Gastroesophageal sphincter (tissue), 4 donors: ENCODE measurements around the gene CR2. TPM values are rescaled to one million over a fixed set of nuclear protein-coding genes. Genes with fewer than 3 reads are reported as not detected.

Source experiments
- ATAC-seq: fragments of 150-250 bp; one replicate; pipeline ENCODE4 v1.9.1; 2016; ENCODE audit warnings: mild to moderate bottlenecking, moderate library complexity
- H3K27ac ChIP-seq, 4 donors: fragments of 200-600 bp; sonication (generic) in 3 of 4; 1 replicate in 3 of 4; 2 replicates in 1 of 4; pipeline ENCODE4 v1.5.1; 2016 to 2019
- H3K27me3 ChIP-seq: fragments of 200-600 bp; sonication (generic); one replicate; pipeline ENCODE4 v1.5.1; 2019
- H3K36me3 ChIP-seq, 2 donors: fragments of 200-600 bp; sonication (generic); one replicate each; pipeline ENCODE4 v1.5.1; 2019; ENCODE audit warnings: control low read depth in 1 of 2
- H3K4me1 ChIP-seq, 3 donors: fragments of 200-600 bp; sonication (generic); 1 replicate in 2 of 3; 2 replicates in 1 of 3; pipeline ENCODE4 v1.5.1; 2016 to 2019; ENCODE audit warnings: control low read depth in 2 of 3
- H3K4me3 ChIP-seq, 2 donors: fragments of 200-600 bp; sonication (generic); one replicate each; pipeline ENCODE4 v1.5.1; 2019; ENCODE audit warnings: mild to moderate bottlenecking in 1 of 2, moderate library complexity in 1 of 2
- H3K9me3 ChIP-seq, 3 donors: fragments of 200-600 bp; sonication (generic); one replicate each; pipeline ENCODE4 v1.5.1; 2017 to 2019; ENCODE audit warnings: control low read depth in 2 of 3
- EP300 ChIP-seq: sonication (generic); formaldehyde crosslinking; IDR thresholded peaks from one replicate; pipeline ENCODE4 v1.6.1; 2017; ENCODE audit warnings: antibody characterized with exemption, mild to moderate bottlenecking
- POLR2A ChIP-seq, 2 donors: fragments of 450-650 bp; IDR thresholded peaks; one replicate each; pipeline ENCODE4 v1.6.1; 2017; ENCODE audit warnings: antibody characterized with exemption in 2 of 2, mild to moderate bottlenecking in 2 of 2, moderate library complexity in 1 of 2
- POLR2AphosphoS5 ChIP-seq: sonication (generic); formaldehyde crosslinking; IDR thresholded peaks from one replicate; pipeline ENCODE4 v1.6.1; 2017; ENCODE audit warnings: antibody characterized with exemption
- WGBS, 2 donors: methylation state at CpG; one replicate each; pipeline ENCODE4 v1.1.5; 2018; ENCODE audit warnings: low coverage in 1 of 2; 5-methylcytosine and 5-hydroxymethylcytosine counted together
- total RNA-seq, 4 donors: library from RNA; depleted of rRNA; stranded (reverse); fragments of >200 nt; gene quantifications; one replicate each; pipeline ENCODE4 v1.1.0, GENCODE V29; 2016
- TF ChIP-seq, protein P1 (sequence below), 4 experiments: fragments of 200-600 bp in 2 of 4; fragments of 450-650 bp in 2 of 4; sonication (generic) in 1 of 4; IDR thresholded peaks; one replicate each; pipeline ENCODE4 v1.5.1; 2017 to 2019; ENCODE audit warnings: antibody characterized with exemption in 4 of 4, mild to moderate bottlenecking in 2 of 4, moderate library complexity in 2 of 4

CR2 gene
- total RNA-seq, 4 donors from 2014 or later: 0.13 to 1.0 TPM; not detected in 2

DNA sequence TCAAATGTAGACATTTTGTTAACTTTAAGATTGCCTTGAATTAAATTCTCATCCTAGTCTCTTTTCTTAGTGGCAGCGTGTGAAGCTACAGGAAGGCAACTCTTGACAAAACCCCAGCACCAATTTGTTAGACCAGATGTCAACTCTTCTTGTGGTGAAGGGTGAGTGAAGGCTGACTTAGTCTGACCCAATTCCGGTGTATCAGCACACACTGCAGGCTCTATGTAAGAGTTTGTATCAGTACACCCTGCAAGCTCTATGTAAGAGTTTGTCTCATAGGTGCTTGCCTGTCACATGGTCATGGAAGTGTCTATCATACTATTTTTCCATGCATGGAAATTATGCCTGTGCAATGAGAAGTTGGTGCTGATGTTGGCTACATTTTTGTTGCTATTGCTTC is 16.8 kb downstream of the CR2 start:
- Histone ChIP-seq H3K4me1 (no peaks in the 10 kb centered on the region), H3K36me3 (no peaks in the 10 kb centered on the region), H3K27ac (no peak overlapping the region), H3K4me3 (no peak overlapping the region), H3K27me3 (peaks cover 30% of the 10 kb centered on the region), H3K9me3 (no peaks in the 10 kb centered on the region)
- no peak for TF ChIP-seq EP300
- ATAC-seq: no peak
- WGBS, 2 donors: 80 to 100% methylated on average over 1 to 2 of the region's 2 CpGs

DNA sequence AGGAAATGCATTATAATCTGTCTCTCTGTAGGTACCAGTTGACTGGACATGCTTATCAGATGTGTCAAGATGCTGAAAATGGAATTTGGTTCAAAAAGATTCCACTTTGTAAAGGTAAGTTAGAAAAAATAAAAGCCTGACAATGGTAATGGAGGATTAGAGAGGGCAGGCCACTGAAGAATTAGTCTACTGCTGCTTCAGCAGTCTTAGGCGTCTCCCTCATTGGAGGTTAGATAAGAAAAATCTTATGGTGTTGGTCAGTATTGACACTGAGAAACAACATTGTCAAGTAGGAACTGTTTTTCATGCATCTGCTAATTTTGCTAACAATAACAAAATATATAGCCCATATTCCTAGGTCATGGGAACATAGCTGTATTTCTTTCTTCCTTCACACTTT is 20.1 kb downstream of the CR2 start:
- peaks cover 18% of the 10 kb centered on the region for H3K27me3 ChIP-seq
- H3K27ac ChIP-seq: no peak overlapping the region
- no peak for TF ChIP-seq EP300
- TF ChIP-seq, protein P1, sequence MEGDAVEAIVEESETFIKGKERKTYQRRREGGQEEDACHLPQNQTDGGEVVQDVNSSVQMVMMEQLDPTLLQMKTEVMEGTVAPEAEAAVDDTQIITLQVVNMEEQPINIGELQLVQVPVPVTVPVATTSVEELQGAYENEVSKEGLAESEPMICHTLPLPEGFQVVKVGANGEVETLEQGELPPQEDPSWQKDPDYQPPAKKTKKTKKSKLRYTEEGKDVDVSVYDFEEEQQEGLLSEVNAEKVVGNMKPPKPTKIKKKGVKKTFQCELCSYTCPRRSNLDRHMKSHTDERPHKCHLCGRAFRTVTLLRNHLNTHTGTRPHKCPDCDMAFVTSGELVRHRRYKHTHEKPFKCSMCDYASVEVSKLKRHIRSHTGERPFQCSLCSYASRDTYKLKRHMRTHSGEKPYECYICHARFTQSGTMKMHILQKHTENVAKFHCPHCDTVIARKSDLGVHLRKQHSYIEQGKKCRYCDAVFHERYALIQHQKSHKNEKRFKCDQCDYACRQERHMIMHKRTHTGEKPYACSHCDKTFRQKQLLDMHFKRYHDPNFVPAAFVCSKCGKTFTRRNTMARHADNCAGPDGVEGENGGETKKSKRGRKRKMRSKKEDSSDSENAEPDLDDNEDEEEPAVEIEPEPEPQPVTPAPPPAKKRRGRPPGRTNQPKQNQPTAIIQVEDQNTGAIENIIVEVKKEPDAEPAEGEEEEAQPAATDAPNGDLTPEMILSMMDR (IDR thresholded peaks at IDR 0.05): no peak
- TF ChIP-seq POLR2A (IDR thresholded peaks at IDR 0.05): no peak
- no peak for TF ChIP-seq POLR2AphosphoS5
- ATAC-seq: no peak
- no peak overlapping the region for H3K4me3 ChIP-seq
- no peaks in the 10 kb centered on the region for H3K4me1 ChIP-seq
- H3K9me3 ChIP-seq: no peaks in the 10 kb centered on the region
- WGBS, 2 donors: 93 to 100% methylated on average over 1 of the region's 1 CpG
- H3K36me3 ChIP-seq: no peaks in the 10 kb centered on the region

DNA sequence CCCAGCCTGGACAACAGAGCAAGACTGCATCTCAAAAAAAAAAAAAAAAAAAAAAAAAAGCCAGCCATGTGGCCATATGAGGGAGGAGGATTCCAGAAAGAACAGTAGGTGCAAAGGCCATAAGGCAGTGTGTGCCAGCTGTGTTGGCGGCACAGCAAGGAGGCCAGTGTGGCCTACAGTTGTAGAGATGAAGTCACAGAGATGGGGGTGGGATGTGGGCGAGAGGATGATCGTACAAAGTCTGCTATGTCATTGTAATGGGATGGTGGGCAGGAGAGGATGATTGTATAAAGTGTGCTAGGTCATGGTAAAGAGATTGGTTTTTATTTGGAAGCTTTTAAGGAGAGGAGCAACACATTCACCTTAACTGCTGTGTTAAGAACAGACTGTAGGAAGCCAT is 32.1 kb downstream of the CR2 start:
- Histone ChIP-seq H3K27ac (no peak overlapping the region), H3K27me3 (peaks cover 9% of the 10 kb centered on the region), H3K4me3 (no peak overlapping the region), H3K36me3 (no peaks in the 10 kb centered on the region), H3K4me1 (no peaks in the 10 kb centered on the region), H3K9me3 (no peaks in the 10 kb centered on the region)
- no peak for ATAC-seq
- TF ChIP-seq POLR2AphosphoS5 (no peak), EP300 (no peak), POLR2A (IDR thresholded peaks at IDR 0.05) (no peak)
- TF ChIP-seq, protein P1 (IDR thresholded peaks at IDR 0.05): no peak
- WGBS, 2 donors: 74 to 92% methylated on average over 3 of the region's 3 CpGs

DNA sequence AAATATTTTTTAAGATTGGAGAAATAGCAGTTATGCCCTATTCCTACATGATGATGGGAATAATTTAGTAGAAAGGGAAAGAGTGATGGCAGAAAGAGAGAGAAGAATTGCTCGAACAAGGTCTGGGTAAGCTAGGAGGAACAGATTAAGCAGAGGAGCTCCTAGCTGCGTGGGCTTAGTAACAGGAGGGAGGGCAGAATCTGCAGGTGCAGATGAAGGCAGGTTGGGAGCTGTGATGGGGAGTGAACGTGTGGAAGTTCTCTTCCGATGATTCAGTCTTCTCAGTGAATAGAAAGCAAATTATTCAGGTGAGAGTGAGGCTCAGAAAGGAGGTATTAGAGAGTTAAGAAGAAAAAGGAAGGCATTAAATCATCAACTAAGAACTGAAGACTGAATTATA is 33.5 kb downstream of the CR2 start:
- no peak overlapping the region for H3K27ac ChIP-seq
- no peaks in the 10 kb centered on the region for H3K4me1 ChIP-seq
- H3K27me3 ChIP-seq: peaks cover 22% of the 10 kb centered on the region
- no peak for ATAC-seq
- 55 to 74% methylated on average over 3 to 4 of the region's 4 CpGs for WGBS, 2 donors
- no peaks in the 10 kb centered on the region for H3K36me3 ChIP-seq
- H3K9me3 ChIP-seq: no peaks in the 10 kb centered on the region
- no peak overlapping the region for H3K4me3 ChIP-seq
- TF ChIP-seq, protein P1 (IDR thresholded peaks at IDR 0.05): no peak
- TF ChIP-seq EP300 (no peak), POLR2AphosphoS5 (no peak), POLR2A (IDR thresholded peaks at IDR 0.05) (no peak)

DNA sequence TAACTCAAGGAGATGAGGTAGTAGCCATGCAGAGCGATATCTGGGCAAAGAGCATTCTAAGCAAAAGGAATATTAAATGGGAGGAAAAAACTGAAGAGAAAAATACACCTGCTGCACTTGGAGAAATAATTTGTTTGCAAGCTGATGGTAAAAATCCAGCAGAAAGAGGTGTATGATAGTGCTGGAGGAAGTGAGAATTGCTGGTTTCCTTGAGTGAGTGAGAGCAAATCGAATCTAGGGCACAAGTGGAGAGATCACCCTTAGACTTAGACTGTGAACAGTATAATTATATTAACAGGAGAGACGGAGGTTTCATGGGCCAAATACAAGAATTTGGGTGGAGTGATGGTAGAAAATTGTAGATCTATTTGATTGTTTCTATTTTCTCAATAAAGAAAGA is 39.1 kb downstream of the CR2 start:
- TF ChIP-seq, protein P1 (IDR thresholded peaks at IDR 0.05): no peak
- TF ChIP-seq POLR2AphosphoS5: no peak
- TF ChIP-seq EP300: no peak
- no peak for TF ChIP-seq POLR2A (IDR thresholded peaks at IDR 0.05)
- ATAC-seq: no peak
- WGBS, 2 donors: 83 to 84% methylated on average over 2 to 3 of the region's 3 CpGs
- Histone ChIP-seq H3K36me3 (no peaks in the 10 kb centered on the region), H3K9me3 (no peaks in the 10 kb centered on the region), H3K4me1 (peaks cover 0 to 12% (median 0%) of the 10 kb centered on the region in 3 donors), H3K4me3 (no peak overlapping the region), H3K27ac (no peak overlapping the region), H3K27me3 (peaks cover 62% of the 10 kb centered on the region)
